Mesothelial cell of epicardium (in vitro differentiated cells): ENCODE measurements around the gene C17orf114.

Source experiments
- DNase-seq, 2 experiments: peaks; one replicate each; pipeline ENCODE4 v3.0.0; 2021; ENCODE audit warnings: low spot score in 2 of 2; ENCODE audit not compliant: unreplicated experiment in 2 of 2
- H3K27ac Mint-ChIP-seq: 2 replicates; pipeline ENCODE4 v1.8.0; 2021; ENCODE audit warnings: mixed read lengths
- H3K27me3 Mint-ChIP-seq: 2 replicates; pipeline ENCODE4 v1.8.0; 2021; ENCODE audit warnings: low read depth, mixed read lengths
- H3K36me3 Mint-ChIP-seq: 2 replicates; pipeline ENCODE4 v1.8.0; 2021; ENCODE audit warnings: mixed read lengths
- H3K4me1 Mint-ChIP-seq: 2 replicates; pipeline ENCODE4 v1.8.0; 2021; ENCODE audit warnings: mixed read lengths
- H3K4me3 Mint-ChIP-seq: 2 replicates; pipeline ENCODE4 v1.8.0; 2021; ENCODE audit warnings: mild to moderate bottlenecking, moderate library complexity, mixed read lengths
- H3K9me3 Mint-ChIP-seq: 2 replicates; pipeline ENCODE4 v1.8.0; 2021; ENCODE audit warnings: mixed read lengths
- TF ChIP-seq, protein P1 (sequence below): fragments of 200-600 bp; sonication (generic); IDR thresholded peaks from one replicate; pipeline ENCODE4 v1.5.0; 2021; ENCODE audit warnings: antibody characterized with exemption; ENCODE audit not compliant: unreplicated experiment

C17orf114 gene

GRCh38 chr17:4845118-4845517, 43.0 kb upstream of the C17orf114 start:
- peaks cover 11% of the 10 kb centered on the region for H3K36me3 Mint-ChIP-seq
- no peaks in the 10 kb centered on the region for H3K9me3 Mint-ChIP-seq
- no peak overlapping the region for H3K27ac Mint-ChIP-seq
- no peak overlapping the region for H3K4me3 Mint-ChIP-seq
- H3K27me3 Mint-ChIP-seq: no peaks in the 10 kb centered on the region
- peaks cover 29% of the 10 kb centered on the region for H3K4me1 Mint-ChIP-seq
- DNase-seq: no peak
- TF ChIP-seq, protein P1, sequence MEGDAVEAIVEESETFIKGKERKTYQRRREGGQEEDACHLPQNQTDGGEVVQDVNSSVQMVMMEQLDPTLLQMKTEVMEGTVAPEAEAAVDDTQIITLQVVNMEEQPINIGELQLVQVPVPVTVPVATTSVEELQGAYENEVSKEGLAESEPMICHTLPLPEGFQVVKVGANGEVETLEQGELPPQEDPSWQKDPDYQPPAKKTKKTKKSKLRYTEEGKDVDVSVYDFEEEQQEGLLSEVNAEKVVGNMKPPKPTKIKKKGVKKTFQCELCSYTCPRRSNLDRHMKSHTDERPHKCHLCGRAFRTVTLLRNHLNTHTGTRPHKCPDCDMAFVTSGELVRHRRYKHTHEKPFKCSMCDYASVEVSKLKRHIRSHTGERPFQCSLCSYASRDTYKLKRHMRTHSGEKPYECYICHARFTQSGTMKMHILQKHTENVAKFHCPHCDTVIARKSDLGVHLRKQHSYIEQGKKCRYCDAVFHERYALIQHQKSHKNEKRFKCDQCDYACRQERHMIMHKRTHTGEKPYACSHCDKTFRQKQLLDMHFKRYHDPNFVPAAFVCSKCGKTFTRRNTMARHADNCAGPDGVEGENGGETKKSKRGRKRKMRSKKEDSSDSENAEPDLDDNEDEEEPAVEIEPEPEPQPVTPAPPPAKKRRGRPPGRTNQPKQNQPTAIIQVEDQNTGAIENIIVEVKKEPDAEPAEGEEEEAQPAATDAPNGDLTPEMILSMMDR: no peak

DNA sequence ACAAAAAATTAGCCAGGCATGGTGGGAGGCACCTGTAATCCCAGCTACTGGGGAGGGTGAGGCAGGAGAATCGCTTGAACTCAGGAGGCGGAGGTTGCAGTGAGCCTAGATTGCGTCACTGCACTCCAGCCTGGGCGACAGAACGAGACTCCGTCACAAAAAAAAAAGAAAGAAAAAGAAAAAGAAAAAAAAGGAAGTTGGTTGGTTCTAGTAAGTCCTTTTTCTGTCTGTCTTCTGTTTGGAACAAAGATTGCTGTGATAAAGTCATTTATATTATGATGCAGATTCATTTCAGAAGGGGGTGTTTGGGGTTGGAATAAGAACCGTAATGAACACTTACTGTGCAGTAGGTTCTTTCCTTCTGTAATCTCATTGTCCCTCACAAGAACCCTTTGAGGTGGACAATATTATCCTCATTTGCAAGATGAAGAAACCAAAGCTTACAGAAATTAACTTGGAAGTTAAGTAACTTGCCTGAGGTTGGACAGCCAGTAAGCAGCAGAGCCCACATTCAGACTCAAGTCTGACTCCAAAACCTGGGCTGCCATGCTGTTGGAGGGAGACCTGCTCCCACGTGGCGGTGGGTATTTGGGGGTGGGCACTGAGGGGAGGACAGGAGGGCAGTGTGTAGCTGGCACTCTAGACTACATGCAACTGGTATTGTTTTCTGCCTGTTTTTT, 41.3 kb upstream of the C17orf114 start:
- Mint-ChIP-seq H3K27me3 (no peaks in the 10 kb centered on the region), H3K27ac (no peak overlapping the region), H3K4me1 (peaks cover 24% of the 10 kb centered on the region), H3K9me3 (no peaks in the 10 kb centered on the region), H3K4me3 (no peak overlapping the region), H3K36me3 (peaks cover 11% of the 10 kb centered on the region)
- TF ChIP-seq, protein P1: no peak
- DNase-seq: no peak

- TF ChIP-seq, protein P1: no peak
- H3K27ac Mint-ChIP-seq: peak overlapping the region; percentile 58
- no peak for DNase-seq
- peaks cover 12% of the 10 kb centered on the region for H3K36me3 Mint-ChIP-seq
- H3K4me1 Mint-ChIP-seq: peaks cover 24% of the 10 kb centered on the region
- H3K9me3 Mint-ChIP-seq: no peaks in the 10 kb centered on the region
- H3K27me3 Mint-ChIP-seq: no peaks in the 10 kb centered on the region
- H3K4me3 Mint-ChIP-seq: no peak overlapping the region
Measured at GRCh38 chr17:4842376-4842775, 40.2 kb upstream of the C17orf114 start.

GRCh38 chr17:4840893-4841242, 38.7 kb upstream of the C17orf114 start:
- H3K9me3 Mint-ChIP-seq: no peaks in the 10 kb centered on the region
- DNase-seq: no peak
- no peaks in the 10 kb centered on the region for H3K27me3 Mint-ChIP-seq
- H3K36me3 Mint-ChIP-seq: peaks cover 12% of the 10 kb centered on the region
- peaks cover 31% of the 10 kb centered on the region for H3K4me1 Mint-ChIP-seq
- H3K4me3 Mint-ChIP-seq: no peak overlapping the region
- TF ChIP-seq, protein P1: no peak
- H3K27ac Mint-ChIP-seq: no peak overlapping the region

- H3K36me3 Mint-ChIP-seq: peaks cover 11% of the 10 kb centered on the region
- DNase-seq: no peak
- TF ChIP-seq, protein P1: no peak
- H3K27me3 Mint-ChIP-seq: no peaks in the 10 kb centered on the region
- H3K4me1 Mint-ChIP-seq: peaks cover 33% of the 10 kb centered on the region
- H3K9me3 Mint-ChIP-seq: no peaks in the 10 kb centered on the region
- no peak overlapping the region for H3K4me3 Mint-ChIP-seq
- peak overlapping the region; percentile 32 for H3K27ac Mint-ChIP-seq
Measured at GRCh38 chr17:4839965-4840892, 38.1 kb upstream of the C17orf114 start.
